Mesodermal cell (in vitro differentiated cells): ENCODE results near the gene HP1BP3.

Experiments
- H3K27ac ChIP-seq: 2 replicates; pipeline ENCODE4 v1.7.0; 2013; ENCODE audit warnings: mild to moderate bottlenecking, low read depth, low read length, moderate library complexity; ENCODE audit not compliant: severe bottlenecking
- H3K36me3 ChIP-seq: 2 replicates; pipeline ENCODE4 v1.7.1; 2013; ENCODE audit warnings: mild to moderate bottlenecking, low read length, moderate library complexity; ENCODE audit not compliant: control insufficient read depth, insufficient read depth
- H3K4me1 ChIP-seq: one replicate; pipeline ENCODE4 v1.7.1; 2013; ENCODE audit warnings: mild to moderate bottlenecking, low read length; ENCODE audit not compliant: insufficient read depth, control insufficient read depth, poor library complexity, severe bottlenecking
- H3K4me3 ChIP-seq: 2 replicates; pipeline ENCODE4 v1.7.0; 2013; ENCODE audit warnings: low read length, control low read depth, mild to moderate bottlenecking; ENCODE audit not compliant: insufficient read depth, poor library complexity, severe bottlenecking; ENCODE audit errors: extremely low read depth
- H3K9me3 ChIP-seq: 2 replicates; pipeline ENCODE4 v1.7.1; 2013; ENCODE audit warnings: mild to moderate bottlenecking, low read length, moderate library complexity; ENCODE audit not compliant: control insufficient read depth
- WGBS, 2 experiments: methylation state at CpG; one replicate each; pipeline ENCODE4 v1.1.5; 2013; ENCODE audit warnings: missing lambda C conversion rate in 2 of 2; ENCODE audit not compliant: insufficient coverage in 2 of 2; 5-methylcytosine and 5-hydroxymethylcytosine counted together

HP1BP3 gene

DNA sequence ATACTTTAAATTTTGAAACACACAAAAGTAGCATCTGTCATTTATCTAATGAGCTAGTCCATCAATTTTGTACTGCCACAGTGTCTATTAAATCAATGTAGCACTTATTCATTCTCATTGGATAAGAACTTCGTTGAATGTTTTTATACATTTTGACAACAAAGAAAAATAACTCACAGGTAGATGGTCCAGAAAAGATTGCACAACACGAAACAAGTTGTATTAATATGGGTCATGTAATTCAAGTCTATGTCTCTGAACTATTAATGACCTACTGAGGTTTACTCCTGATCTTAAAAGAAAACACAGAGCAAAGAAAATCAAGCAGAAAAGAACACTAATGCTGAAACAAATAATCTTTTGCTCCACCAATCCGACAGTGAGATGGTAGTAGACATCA is 15.3 kb downstream of the HP1BP3 start:
- H3K36me3 ChIP-seq, result peaks cover 98% of the 10 kb centered on the region
- no peak overlapping the region for H3K27ac ChIP-seq
- H3K9me3 ChIP-seq, result no peaks in the 10 kb centered on the region
- H3K4me3 ChIP-seq, result no peak overlapping the region
- no CpG with 5 or more reads among the region's 3 CpGs for WGBS, 2 experiments
- H3K4me1 ChIP-seq, result no peaks in the 10 kb centered on the region

DNA sequence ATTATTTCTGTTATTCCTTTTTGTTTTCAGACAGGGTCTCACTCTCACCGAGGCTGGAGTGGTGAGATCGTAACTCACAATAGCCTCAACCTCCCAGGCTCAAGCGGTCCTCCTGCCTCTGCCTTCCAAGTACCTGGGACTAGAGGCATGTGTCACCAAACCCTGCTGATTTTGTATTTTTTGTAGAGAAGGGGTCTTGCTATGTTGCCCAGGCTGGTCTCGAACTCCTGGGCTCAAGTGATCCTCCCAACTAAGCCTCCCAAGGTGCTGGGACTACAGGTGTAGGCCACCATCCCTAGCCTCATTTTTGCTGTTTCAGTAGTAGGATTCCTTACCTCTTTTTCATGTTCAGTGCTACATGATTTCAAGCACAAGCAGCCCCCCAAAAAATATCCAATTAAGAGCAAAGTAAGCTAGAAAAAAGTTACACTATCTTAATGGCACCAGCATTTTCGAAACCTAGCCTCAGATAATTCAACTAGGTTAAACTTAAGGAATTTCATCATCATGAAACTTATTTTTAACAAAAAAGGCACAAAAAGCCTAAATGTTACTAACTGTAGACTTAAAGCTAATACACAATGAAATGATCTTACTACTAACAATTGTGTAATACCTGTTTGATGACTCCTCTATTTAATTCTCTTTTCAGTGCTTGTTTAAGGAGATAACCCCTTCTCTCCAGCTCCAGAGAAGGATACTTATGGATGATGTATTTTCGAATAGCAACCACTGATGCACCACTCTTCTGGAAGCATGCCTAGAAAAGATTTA is 16.6 kb downstream of the HP1BP3 start:
- 95 to 100% methylated on average over 3 to 5 of the region's 6 CpGs for WGBS, 2 experiments
- no peaks in the 10 kb centered on the region for H3K9me3 ChIP-seq
- no peak overlapping the region for H3K27ac ChIP-seq
- H3K36me3 ChIP-seq, result peaks cover 98% of the 10 kb centered on the region
- H3K4me3 ChIP-seq, result no peak overlapping the region
- no peaks in the 10 kb centered on the region for H3K4me1 ChIP-seq

DNA sequence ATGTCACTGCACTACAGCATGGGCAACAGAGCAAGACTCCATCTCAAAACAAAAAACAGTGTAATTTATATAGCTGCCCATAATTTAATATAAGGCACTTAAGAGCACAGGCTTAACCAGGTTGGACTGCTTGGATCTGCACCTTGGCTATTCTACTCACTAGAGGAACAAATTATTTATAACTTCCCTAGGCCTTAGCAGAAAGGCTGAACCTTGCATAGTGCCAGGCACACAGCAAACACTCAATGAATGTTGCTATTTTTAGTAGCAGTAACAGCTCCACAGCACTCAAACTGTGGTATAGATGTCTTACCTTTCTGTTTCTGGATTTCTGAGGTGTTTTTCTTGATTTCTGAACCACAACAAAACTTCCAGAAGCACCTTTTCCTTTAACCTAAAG is 19.8 kb downstream of the HP1BP3 start:
- H3K4me3 ChIP-seq, result no peak overlapping the region
- no peak overlapping the region for H3K27ac ChIP-seq
- H3K9me3 ChIP-seq, result no peaks in the 10 kb centered on the region
- no peaks in the 10 kb centered on the region for H3K4me1 ChIP-seq
- peaks cover 99% of the 10 kb centered on the region for H3K36me3 ChIP-seq

DNA sequence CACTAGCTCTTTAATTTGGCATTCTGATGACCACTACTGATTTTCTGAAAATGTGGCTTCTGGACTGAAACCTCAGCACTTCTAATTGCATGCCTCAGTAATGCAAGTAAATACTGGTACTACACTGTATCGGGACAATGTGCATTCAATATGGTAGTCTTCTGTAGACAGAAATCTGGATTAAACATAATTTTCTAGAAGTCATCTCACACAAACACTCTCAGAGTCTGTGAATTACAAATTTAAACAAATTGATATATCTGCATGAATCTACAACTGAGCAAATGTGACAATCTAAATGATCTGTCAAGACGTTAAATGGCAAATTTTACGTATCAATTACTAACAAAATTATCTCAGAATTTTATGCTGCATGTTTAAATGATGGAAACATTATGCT is 23.7 kb downstream of the HP1BP3 start:
- no peak overlapping the region for H3K4me3 ChIP-seq
- no CpG with 5 or more reads among the region's 3 CpGs for WGBS, 2 experiments
- no peaks in the 10 kb centered on the region for H3K4me1 ChIP-seq
- no peak overlapping the region for H3K27ac ChIP-seq
- H3K9me3 ChIP-seq, result no peaks in the 10 kb centered on the region
- H3K36me3 ChIP-seq, result peaks cover 100% of the 10 kb centered on the region

DNA sequence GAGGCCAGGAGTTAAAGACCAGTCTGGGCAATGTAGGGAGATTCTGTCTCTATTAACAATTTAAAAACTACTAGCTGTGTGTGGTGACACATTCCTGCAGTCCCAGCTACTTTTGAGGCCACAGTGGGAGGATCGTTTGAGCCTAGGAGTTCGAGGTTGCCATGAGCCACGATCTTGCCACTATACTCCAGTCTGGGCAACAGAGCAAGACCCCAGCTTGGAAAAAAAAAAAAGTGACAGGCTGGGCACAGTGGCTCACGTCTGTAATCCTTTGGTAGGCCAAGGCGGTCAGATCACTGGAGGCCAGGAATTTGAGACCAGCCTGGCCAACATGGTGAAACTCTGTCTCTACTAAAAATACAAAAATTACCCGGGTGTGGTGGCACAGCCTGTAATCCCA is 26.8 kb downstream of the HP1BP3 start:
- Histone ChIP-seq H3K9me3 (no peaks in the 10 kb centered on the region), H3K4me1 (no peaks in the 10 kb centered on the region), H3K27ac (no peak overlapping the region), H3K4me3 (no peak overlapping the region), H3K36me3 (peaks cover 97% of the 10 kb centered on the region)
- WGBS, 2 experiments, result 87 to 96% methylated on average over 6 of the region's 6 CpGs

- H3K36me3 ChIP-seq, result peaks cover 90% of the 10 kb centered on the region
- H3K4me3 ChIP-seq, result no peak overlapping the region
- no peak overlapping the region for H3K27ac ChIP-seq
- no CpG with 5 or more reads among the region's 3 CpGs for WGBS, 2 experiments
- peaks cover 7% of the 10 kb centered on the region for H3K4me1 ChIP-seq
- no peaks in the 10 kb centered on the region for H3K9me3 ChIP-seq
These were observed 33.5 kb downstream of the HP1BP3 start for GRCh38 chr1:20753589-20753988.

DNA sequence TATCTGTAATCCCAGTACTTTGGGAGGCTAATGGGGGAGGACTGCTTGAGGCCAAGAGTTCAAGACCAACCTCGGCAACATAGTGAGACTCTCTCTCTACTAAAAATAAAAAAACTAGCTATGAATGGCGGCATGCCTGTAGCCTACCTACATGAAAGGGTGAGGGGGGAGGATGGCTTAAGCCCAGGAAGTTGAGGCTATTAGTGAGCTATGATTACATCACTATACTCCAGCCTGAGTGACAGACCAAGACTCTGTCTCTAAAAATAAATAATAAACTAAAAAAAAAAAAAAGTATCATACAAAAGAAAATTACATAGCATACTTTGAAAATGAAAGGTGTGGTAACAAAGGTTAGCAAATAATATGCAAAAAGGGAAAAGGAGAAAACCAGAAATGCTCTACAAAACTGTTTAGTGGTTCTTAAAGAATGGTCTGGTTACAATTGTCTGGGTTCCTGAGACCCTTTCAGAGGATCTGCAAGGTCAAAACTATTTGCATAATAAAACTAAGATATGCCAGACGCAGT is 35.6 kb downstream of the HP1BP3 start:
- Histone ChIP-seq H3K36me3 (peaks cover 90% of the 10 kb centered on the region), H3K4me3 (no peak overlapping the region), H3K9me3 (no peaks in the 10 kb centered on the region), H3K4me1 (peaks cover 7% of the 10 kb centered on the region), H3K27ac (no peak overlapping the region)
- 71 to 86% methylated on average over 1 of the region's 3 CpGs for WGBS, 2 experiments

- Histone ChIP-seq H3K9me3 (no peaks in the 10 kb centered on the region), H3K4me3 (no peak overlapping the region), H3K36me3 (peaks cover 82% of the 10 kb centered on the region), H3K4me1 (peaks cover 3% of the 10 kb centered on the region), H3K27ac (no peak overlapping the region)
These were observed 44.4 kb downstream of the HP1BP3 start for GRCh38 chr1:20742671-20743070.

DNA sequence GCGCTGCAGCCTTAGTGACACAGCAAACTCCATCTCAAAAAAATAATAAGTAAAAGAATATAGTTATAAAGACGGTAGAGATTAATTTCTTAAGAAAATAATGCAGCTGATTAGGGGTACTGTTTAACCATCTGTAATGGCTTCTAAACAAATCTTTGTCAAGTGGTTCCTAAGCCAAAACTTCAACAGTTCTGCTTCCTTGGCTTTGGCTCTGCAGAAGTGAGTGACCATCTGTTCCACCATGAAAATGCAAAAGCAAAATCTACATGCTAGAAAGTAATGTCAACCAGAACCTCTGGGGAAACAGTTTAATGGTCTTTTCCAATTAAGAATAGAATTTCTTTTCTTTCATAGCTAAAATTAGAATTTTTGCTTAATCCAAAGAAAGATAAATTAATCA is 46.3 kb downstream of the HP1BP3 start:
- Histone ChIP-seq H3K4me3 (no peak overlapping the region), H3K9me3 (no peaks in the 10 kb centered on the region), H3K4me1 (peaks cover 3% of the 10 kb centered on the region), H3K36me3 (peaks cover 77% of the 10 kb centered on the region), H3K27ac (no peak overlapping the region)
- WGBS, 2 experiments, result no CpG with 5 or more reads among the region's 2 CpGs

DNA sequence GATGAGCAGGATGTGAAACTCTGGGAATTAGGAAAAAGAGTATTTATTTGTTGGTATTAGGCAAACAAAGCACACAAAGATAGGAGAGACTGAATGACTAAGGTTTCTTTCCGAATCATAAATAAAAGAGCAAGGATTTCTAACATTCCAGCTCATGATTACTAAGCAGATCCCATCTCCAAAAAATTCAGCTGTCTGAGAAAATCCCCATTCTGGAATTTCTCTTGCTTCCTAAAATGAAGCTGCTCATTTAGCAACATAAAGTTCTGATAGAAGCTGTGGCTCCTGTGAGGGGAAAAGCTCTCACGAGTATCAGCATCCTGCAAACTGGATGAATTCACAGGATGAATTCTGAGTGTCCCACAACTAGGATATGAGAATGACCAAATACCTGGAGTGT is 47.9 kb downstream of the HP1BP3 start:
- Histone ChIP-seq H3K4me1 (peaks cover 3% of the 10 kb centered on the region), H3K36me3 (peaks cover 64% of the 10 kb centered on the region), H3K27ac (no peak overlapping the region), H3K9me3 (no peaks in the 10 kb centered on the region), H3K4me3 (no peak overlapping the region)
- WGBS, 2 experiments, result 100% methylated on average over 1 to 2 of the region's 2 CpGs

DNA sequence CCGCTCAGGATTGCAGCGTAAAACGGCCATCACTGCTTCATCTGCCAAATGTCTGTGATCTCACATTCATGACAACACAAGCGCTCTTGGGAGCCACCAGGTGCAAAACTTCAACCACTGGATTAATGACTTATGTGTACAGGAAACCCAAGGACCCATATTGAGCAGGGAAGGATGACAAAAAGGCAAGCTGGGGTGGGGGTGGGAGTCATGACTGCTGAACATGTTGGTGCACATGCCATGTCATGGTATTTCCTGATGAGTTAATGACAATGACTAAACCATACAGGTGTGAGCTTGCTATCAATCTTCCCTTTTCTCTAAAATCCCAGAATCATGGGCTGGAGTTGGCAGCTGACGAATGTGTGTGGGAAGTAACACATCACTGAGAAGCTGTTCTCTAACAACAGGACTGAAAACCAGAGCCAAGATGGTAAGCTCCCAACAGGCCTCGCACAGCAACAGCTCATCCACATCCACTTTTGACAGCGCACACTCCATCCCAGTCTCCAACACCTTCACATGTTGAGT is 51.5 kb downstream of the HP1BP3 start:
- no peak overlapping the region for H3K27ac ChIP-seq
- WGBS, 2 experiments, result 96 to 98% methylated on average over 6 to 7 of the region's 7 CpGs
- H3K4me3 ChIP-seq, result no peak overlapping the region
- peaks cover 37% of the 10 kb centered on the region for H3K36me3 ChIP-seq
- no peaks in the 10 kb centered on the region for H3K9me3 ChIP-seq
- H3K4me1 ChIP-seq, result peaks cover 17% of the 10 kb centered on the region
